SK-N-SH treated with all-trans-retinoic acid at 6 μM for 48 hours (cell line): ENCODE data around the gene TADA1.

Experiments used
- ARNTL ChIP-seq: fragments of 450-650 bp; formaldehyde crosslinking; IDR thresholded peaks from 2 replicates; pipeline ENCODE4 v1.5.0; 2020; ENCODE audit warnings: low read depth, mild to moderate bottlenecking, moderate library complexity, borderline replicate concordance
- CSRNP3 ChIP-seq: fragments of 250-450 bp; sonication (Bioruptor Pico); IDR thresholded peaks from 2 replicates; pipeline ENCODE4 v1.5.1; 2021; ENCODE audit warnings: mild to moderate bottlenecking, moderate library complexity
- GLIS3 ChIP-seq: fragments of 250-450 bp; sonication (Bioruptor Pico); IDR thresholded peaks from 2 replicates; pipeline ENCODE4 v1.5.0; 2020; ENCODE audit warnings: mild to moderate bottlenecking, moderate library complexity
- PPARA ChIP-seq: fragments of 250-450 bp; sonication (Bioruptor Pico); IDR thresholded peaks from 2 replicates; pipeline ENCODE4 v1.5.0; 2020; ENCODE audit warnings: mild to moderate bottlenecking, borderline replicate concordance
- TCF4 ChIP-seq: fragments of 250-450 bp; sonication (Bioruptor Pico); IDR thresholded peaks from 2 replicates; pipeline ENCODE4 v1.8.0; 2021; ENCODE audit warnings: mild to moderate bottlenecking, moderate library complexity, borderline replicate concordance
- TOX ChIP-seq: fragments of 250-450 bp; sonication (Bioruptor Pico); IDR thresholded peaks from 2 replicates; pipeline ENCODE4 v1.8.0; 2021; ENCODE audit warnings: mild to moderate bottlenecking, moderate library complexity, borderline replicate concordance
- ZFP3 ChIP-seq: fragments of 250-450 bp; sonication (Bioruptor Pico); IDR thresholded peaks from 2 replicates; pipeline ENCODE4 v1.5.0; 2020; ENCODE audit warnings: mild to moderate bottlenecking, moderate library complexity
- ZFP30 ChIP-seq: fragments of 450-650 bp; formaldehyde crosslinking; IDR thresholded peaks from 2 replicates; pipeline ENCODE4 v1.5.0; 2022; ENCODE audit warnings: mild to moderate bottlenecking, moderate library complexity
- TF ChIP-seq, protein P1 (sequence below): fragments of 250-450 bp; sonication (Bioruptor Pico); IDR thresholded peaks from 2 replicates; pipeline ENCODE4 v1.5.1; 2020; ENCODE audit warnings: low read depth, mild to moderate bottlenecking, moderate library complexity
- TF ChIP-seq, protein P2 (sequence below): fragments of 250-450 bp; sonication (Bioruptor Pico); IDR thresholded peaks from 2 replicates; pipeline ENCODE4 v1.8.0; 2021; ENCODE audit warnings: low read depth, mild to moderate bottlenecking, moderate library complexity, borderline replicate concordance

DNA sequence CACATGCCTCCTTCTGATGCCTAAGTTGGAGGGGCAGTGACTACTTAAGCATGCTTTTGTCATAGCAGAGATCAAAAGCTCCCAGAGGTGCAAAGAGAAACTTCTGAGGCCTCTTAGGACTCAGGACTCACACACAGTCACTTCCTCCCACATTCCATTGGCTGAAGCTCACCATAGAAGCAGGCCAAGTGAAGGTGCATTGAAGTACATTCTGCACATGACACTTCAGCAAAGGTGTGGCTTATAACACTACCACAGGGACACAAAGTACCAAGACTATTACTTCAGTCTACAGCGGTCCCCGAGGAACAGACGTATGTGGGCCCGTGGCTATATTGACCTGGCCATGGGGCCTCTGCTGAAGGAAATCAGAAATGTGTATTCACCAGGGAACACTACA is 39.3 kb downstream of the TADA1 start:
- no peak for TF ChIP-seq GLIS3 (CRISPR knock-in tag)
- TF ChIP-seq TOX = no peak
- no peak for TF ChIP-seq ZFP30
- TF ChIP-seq, protein P1, sequence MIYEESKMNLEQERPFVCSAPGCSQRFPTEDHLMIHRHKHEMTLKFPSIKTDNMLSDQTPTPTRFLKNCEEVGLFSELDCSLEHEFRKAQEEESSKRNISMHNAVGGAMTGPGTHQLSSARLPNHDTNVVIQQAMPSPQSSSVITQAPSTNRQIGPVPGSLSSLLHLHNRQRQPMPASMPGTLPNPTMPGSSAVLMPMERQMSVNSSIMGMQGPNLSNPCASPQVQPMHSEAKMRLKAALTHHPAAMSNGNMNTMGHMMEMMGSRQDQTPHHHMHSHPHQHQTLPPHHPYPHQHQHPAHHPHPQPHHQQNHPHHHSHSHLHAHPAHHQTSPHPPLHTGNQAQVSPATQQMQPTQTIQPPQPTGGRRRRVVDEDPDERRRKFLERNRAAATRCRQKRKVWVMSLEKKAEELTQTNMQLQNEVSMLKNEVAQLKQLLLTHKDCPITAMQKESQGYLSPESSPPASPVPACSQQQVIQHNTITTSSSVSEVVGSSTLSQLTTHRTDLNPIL (CRISPR knock-in tag) = no peak
- no peak for TF ChIP-seq ARNTL (CRISPR knock-in tag)
- no peak for TF ChIP-seq TCF4
- no peak for TF ChIP-seq CSRNP3 (CRISPR knock-in tag)
- TF ChIP-seq, protein P2, sequence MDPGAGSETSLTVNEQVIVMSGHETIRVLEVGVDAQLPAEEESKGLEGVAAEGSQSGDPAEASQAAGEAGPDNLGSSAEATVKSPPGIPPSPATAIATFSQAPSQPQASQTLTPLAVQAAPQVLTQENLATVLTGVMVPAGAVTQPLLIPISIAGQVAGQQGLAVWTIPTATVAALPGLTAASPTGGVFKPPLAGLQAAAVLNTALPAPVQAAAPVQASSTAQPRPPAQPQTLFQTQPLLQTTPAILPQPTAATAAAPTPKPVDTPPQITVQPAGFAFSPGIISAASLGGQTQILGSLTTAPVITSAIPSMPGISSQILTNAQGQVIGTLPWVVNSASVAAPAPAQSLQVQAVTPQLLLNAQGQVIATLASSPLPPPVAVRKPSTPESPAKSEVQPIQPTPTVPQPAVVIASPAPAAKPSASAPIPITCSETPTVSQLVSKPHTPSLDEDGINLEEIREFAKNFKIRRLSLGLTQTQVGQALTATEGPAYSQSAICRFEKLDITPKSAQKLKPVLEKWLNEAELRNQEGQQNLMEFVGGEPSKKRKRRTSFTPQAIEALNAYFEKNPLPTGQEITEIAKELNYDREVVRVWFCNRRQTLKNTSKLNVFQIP (CRISPR knock-in tag) = no peak
- no peak for TF ChIP-seq ZFP3
- TF ChIP-seq PPARA (CRISPR knock-in tag) = no peak
